ENCODE data around the gene MAPK7.

GRCh38 chr17:19402171-19402570 lies 23.9 kb downstream of the MAPK7 start:
- TF ChIP-seq CTCF (IDR thresholded peaks at IDR 0.05), result no peak
- no peak for TF ChIP-seq EP300 (IDR thresholded peaks at IDR 0.05)
